K562 (cell line): ENCODE measurements around the gene PPL. TPM values are rescaled to one million over a fixed set of nuclear protein-coding genes. Genes with fewer than 3 reads are reported as not detected.

Source experiments
- CBX5 ChIP-seq: IDR thresholded peaks from 2 replicates; pipeline ENCODE4 v1.6.1; 2014; ENCODE audit warnings: low read depth, borderline replicate concordance
- EHMT2 ChIP-seq: fragments of 450-650 bp; IDR thresholded peaks from 2 replicates; pipeline ENCODE4 v1.6.1; 2018; ENCODE audit warnings: antibody characterized with exemption
- HOMEZ ChIP-seq: fragments of 250-450 bp; sonication (Bioruptor Pico); IDR thresholded peaks from 2 replicates; pipeline ENCODE4 v1.4.0; 2020; ENCODE audit warnings: mild to moderate bottlenecking, moderate library complexity
- KHSRP ChIP-seq: fragments of 450-650 bp; IDR thresholded peaks from 2 replicates; pipeline ENCODE4 v1.6.1; 2017
- RREB1 ChIP-seq: fragments of 250-450 bp; sonication (Bioruptor Pico); IDR thresholded peaks from 2 replicates; pipeline ENCODE4 v1.4.0; 2020
- ZBTB43 ChIP-seq: sonication (generic); formaldehyde crosslinking; IDR thresholded peaks from 2 replicates; pipeline ENCODE4 v1.8.0; 2023; ENCODE audit warnings: mild to moderate bottlenecking, missing genetic modification reagents
- polyA plus RNA-seq, 8 experiments: library from polyadenylated mRNA; depleted of rRNA in 4 of 8; stranded (reverse) in 5 of 8; unstranded in 3 of 8; fragments of >200 nt; fragmentation: Nextera tagmentation in 2 of 8; fragmentation: Illumina TruSeq in 1 of 8; extraction: Ambion mirVana in 2 of 8; extraction: Trizol in 1 of 8; gene quantifications; 2 replicates each; pipeline versions ENCODE4 v1.2.1 to v1.2.3, GENCODE V29; 2011 to 2014; ENCODE audit warnings: inconsistent platforms in 1 of 8, missing spikeins in 1 of 8
- total RNA-seq, 7 experiments: library from RNA; depleted of rRNA in 6 of 7; stranded (reverse); fragments of >200 nt in 6 of 7; fragmentation: Illumina TruSeq in 2 of 7; extraction: Trizol in 2 of 7; gene quantifications; 2 replicates each; pipeline versions ENCODE4 v1.2.1 to v1.2.3, GENCODE V29; 2011 to 2021; ENCODE audit warnings: low replicate concordance in 1 of 7
- TF ChIP-seq, protein P1 (sequence below): fragments of 250-450 bp; sonication (Bioruptor Pico); IDR thresholded peaks from 2 replicates; pipeline ENCODE4 v1.4.0; 2020; ENCODE audit warnings: mild to moderate bottlenecking, moderate library complexity

The PPL gene
- total and polyA plus RNA-seq, 9 of the 15 experiments (the other 6 are each of a cell fraction or from before 2014, with no cell fraction given), result 0.01 to 0.15 (median 0.07) TPM; not detected in 3

DNA sequence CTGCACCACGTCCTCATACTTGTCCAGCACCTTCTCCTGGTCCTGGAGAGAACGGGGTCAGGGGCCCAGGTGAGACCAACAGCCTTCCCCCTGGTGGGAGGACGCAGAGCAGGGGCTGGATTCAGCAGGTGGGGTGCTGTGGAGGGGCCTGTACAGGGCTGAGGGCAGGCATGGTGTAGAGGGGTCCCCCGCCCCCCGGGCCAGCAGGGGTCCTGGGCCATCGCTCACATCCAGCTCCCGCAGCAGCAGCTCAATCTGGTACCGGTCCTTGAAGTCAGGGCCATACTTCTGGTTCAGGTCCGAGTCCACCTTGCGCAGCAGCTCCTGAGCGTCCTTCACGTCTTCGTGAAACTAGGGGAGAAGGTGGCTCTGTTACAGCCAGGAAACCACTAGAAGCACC lies 41.6 kb downstream of the PPL start (continued):
- TF ChIP-seq CBX5 (no peak), KHSRP (no peak), EHMT2 (no peak), HOMEZ (CRISPR knock-in tag) (no peak), ZBTB43 (CRISPR knock-in tag) (no peak), RREB1 (no peak)
- TF ChIP-seq, protein P1, sequence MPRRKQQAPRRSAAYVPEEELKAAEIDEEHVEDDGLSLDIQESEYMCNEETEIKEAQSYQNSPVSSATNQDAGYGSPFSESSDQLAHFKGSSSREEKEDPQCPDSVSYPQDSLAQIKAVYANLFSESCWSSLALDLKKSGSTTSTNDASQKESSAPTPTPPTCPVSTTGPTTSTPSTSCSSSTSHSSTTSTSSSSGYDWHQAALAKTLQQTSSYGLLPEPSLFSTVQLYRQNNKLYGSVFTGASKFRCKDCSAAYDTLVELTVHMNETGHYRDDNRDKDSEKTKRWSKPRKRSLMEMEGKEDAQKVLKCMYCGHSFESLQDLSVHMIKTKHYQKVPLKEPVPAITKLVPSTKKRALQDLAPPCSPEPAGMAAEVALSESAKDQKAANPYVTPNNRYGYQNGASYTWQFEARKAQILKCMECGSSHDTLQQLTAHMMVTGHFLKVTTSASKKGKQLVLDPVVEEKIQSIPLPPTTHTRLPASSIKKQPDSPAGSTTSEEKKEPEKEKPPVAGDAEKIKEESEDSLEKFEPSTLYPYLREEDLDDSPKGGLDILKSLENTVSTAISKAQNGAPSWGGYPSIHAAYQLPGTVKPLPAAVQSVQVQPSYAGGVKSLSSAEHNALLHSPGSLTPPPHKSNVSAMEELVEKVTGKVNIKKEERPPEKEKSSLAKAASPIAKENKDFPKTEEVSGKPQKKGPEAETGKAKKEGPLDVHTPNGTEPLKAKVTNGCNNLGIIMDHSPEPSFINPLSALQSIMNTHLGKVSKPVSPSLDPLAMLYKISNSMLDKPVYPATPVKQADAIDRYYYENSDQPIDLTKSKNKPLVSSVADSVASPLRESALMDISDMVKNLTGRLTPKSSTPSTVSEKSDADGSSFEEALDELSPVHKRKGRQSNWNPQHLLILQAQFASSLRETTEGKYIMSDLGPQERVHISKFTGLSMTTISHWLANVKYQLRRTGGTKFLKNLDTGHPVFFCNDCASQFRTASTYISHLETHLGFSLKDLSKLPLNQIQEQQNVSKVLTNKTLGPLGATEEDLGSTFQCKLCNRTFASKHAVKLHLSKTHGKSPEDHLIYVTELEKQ (CRISPR knock-in tag), result no peak
